A673 (cell line): ENCODE results near the gene UBE2E1. TPM values are rescaled to one million over a fixed set of nuclear protein-coding genes. Genes with fewer than 3 reads are reported as not detected.

Experiments
- BruUV-seq: library from RNA; stranded (reverse); fragments of 400-500 nt; replicated peaks from 2 replicates; lab custom pipeline; 2021; lab: Mats Ljungman, UMichigan
- CTCF ChIA-PET: fragments of 300-600 bp; sonication (Branson Sonifier 250); formaldehyde crosslinking; loops from one replicate; lab custom pipeline; 2022; ENCODE audit warnings: antibody characterized with exemption; lab: Charles Lee
- POLR2A ChIA-PET: fragments of 300-600 bp; sonication (Branson Sonifier 250); formaldehyde crosslinking; loops from one replicate; lab custom pipeline; 2022; ENCODE audit warnings: antibody characterized with exemption; ENCODE audit not compliant: low non-redundant PET; lab: Charles Lee
- DNase-seq: peaks from one replicate; pipeline ENCODE4 v3.0.0-alpha.2; 2015; ENCODE audit warnings: low spot score
- H3K27ac ChIP-seq: fragments of 200-600 bp; sonication (generic); 2 replicates; pipeline ENCODE4 v1.5.1; 2016; ENCODE audit warnings: mixed run types, low read depth, mild to moderate bottlenecking, mixed read lengths, antibody characterized with exemption, low read length; ENCODE audit not compliant: poor library complexity, severe bottlenecking
- H3K27me3 ChIP-seq: fragments of 200-600 bp; sonication (generic); replicated peaks from 2 replicates; pipeline ENCODE4 v1.6.1; 2017; ENCODE audit warnings: mixed run types, low read depth, mild to moderate bottlenecking, mixed read lengths, antibody characterized with exemption, low read length; ENCODE audit not compliant: insufficient read depth, poor library complexity
- H3K36me3 ChIP-seq: fragments of 200-600 bp; sonication (generic); 2 replicates; pipeline ENCODE4 v1.6.1; 2016; ENCODE audit warnings: mixed run types, mild to moderate bottlenecking, mixed read lengths, antibody characterized with exemption, low read length; ENCODE audit not compliant: insufficient read depth, poor library complexity, severe bottlenecking
- H3K4me1 ChIP-seq: fragments of 200-600 bp; sonication (generic); 2 replicates; pipeline ENCODE4 v1.6.1; 2017; ENCODE audit warnings: mixed run types, mild to moderate bottlenecking, mixed read lengths, antibody characterized with exemption, low read length; ENCODE audit not compliant: insufficient read depth, poor library complexity, severe bottlenecking
- H3K4me3 ChIP-seq: fragments of 200-600 bp; sonication (generic); 2 replicates; pipeline ENCODE4 v1.5.1; 2016; ENCODE audit warnings: low read depth, mixed run types, mild to moderate bottlenecking, mixed read lengths, low read length; ENCODE audit not compliant: poor library complexity, severe bottlenecking
- H3K9me3 ChIP-seq: fragments of 200-600 bp; sonication (generic); 2 replicates; pipeline ENCODE4 v1.6.1; 2016; ENCODE audit warnings: mixed run types, low read depth, mild to moderate bottlenecking, mixed read lengths, antibody characterized with exemption, low read length; ENCODE audit not compliant: poor library complexity, severe bottlenecking
- EZH2 ChIP-seq: fragments of 200-600 bp; sonication (generic); IDR thresholded peaks from 2 replicates; pipeline ENCODE4 v1.6.1; 2017; ENCODE audit warnings: borderline replicate concordance, low read depth, mild to moderate bottlenecking, mixed read lengths, antibody characterized with exemption, low read length; ENCODE audit not compliant: poor library complexity, severe bottlenecking
- intact Hi-C: fragments of 100-400 bp; cut with micrococcal nuclease; formaldehyde crosslinking; loops from one replicate; pipeline ENCODE4 v1.10.0; 2022; ENCODE audit not compliant: unreplicated experiment
- total RNA-seq: library from RNA; stranded (reverse); gene quantifications from 2 replicates; pipeline ENCODE4 v1.2.3, GENCODE V29; 2021
- TF ChIP-seq, protein P1 (sequence below): fragments of 300-800, 200-600 bp; sonication (generic); conservative IDR thresholded peaks from 2 replicates; pipeline ENCODE4 v1.5.1; 2017; ENCODE audit warnings: low read depth, mild to moderate bottlenecking, antibody characterized with exemption, low read length, moderate library complexity, mixed read lengths

The UBE2E1 gene
- total RNA-seq, 1 experiment from 2014 or later: 144 TPM

DNA sequence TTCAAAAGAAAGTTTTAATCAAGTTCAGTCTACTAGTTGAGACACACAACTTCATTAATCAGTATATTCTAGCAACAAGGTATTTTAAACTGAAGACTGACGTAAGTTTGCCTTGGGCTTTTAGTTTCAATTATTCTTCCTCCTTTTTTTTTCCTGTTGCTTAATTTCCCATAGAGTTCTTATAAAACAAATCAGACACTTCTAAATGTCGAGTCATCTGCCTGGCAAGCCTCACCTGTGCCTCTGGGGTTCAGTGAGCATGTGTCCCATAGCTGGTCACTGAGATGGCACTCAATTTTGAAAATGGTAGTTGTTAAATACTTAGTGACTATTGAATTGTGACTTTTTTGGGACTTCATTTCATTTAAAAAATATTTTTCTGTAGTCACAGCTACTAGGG is 83.6 kb downstream of the UBE2E1 start:
- Histone ChIP-seq H3K27me3 (no peaks in the 10 kb centered on the region), H3K9me3 (no peaks in the 10 kb centered on the region), H3K36me3 (peaks cover 37% of the 10 kb centered on the region), H3K27ac (peak overlapping the region; percentile 26), H3K4me3 (no peak overlapping the region), H3K4me1 (no peaks in the 10 kb centered on the region)
- intact Hi-C loops: loop anchor here (10.0 kb wide), 1 partner anchor 795 kb away; no protein-coding TSS in a partner anchor
- ChIA-PET CTCF (no interaction called here), POLR2A (no interaction called here)
- TF ChIP-seq, protein P1, sequence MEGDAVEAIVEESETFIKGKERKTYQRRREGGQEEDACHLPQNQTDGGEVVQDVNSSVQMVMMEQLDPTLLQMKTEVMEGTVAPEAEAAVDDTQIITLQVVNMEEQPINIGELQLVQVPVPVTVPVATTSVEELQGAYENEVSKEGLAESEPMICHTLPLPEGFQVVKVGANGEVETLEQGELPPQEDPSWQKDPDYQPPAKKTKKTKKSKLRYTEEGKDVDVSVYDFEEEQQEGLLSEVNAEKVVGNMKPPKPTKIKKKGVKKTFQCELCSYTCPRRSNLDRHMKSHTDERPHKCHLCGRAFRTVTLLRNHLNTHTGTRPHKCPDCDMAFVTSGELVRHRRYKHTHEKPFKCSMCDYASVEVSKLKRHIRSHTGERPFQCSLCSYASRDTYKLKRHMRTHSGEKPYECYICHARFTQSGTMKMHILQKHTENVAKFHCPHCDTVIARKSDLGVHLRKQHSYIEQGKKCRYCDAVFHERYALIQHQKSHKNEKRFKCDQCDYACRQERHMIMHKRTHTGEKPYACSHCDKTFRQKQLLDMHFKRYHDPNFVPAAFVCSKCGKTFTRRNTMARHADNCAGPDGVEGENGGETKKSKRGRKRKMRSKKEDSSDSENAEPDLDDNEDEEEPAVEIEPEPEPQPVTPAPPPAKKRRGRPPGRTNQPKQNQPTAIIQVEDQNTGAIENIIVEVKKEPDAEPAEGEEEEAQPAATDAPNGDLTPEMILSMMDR: no peak
- TF ChIP-seq EZH2: no peak
- no TSS peak for BruUV-seq
- DNase-seq: no peak

DNA sequence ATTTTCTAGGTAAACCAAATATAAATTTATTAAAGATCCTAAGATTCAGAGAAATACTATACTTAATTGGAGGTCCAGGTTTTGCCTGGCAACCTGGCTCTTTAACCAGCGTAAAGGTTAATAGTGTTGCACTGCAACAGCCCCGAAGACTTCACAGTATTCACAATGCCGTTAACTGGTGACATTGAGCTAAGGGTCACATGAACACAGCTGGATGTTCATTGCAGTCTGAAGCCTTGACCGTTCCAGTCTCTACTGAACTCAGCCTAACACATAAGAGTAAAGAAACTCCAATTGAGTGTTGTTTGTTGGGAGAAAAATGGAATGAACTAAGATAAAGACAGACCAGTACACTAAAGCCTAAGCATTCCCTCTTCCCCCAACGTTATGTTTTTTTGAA is 84.2 kb downstream of the UBE2E1 start:
- ChIA-PET CTCF (no interaction called here), POLR2A (interaction anchor here (1.1 kb wide), 1 partner anchor 27 kb away, joined by 4 read pairs; the partner anchor contains the start of genes NKIRAS1 and RPL15)
- no peak for DNase-seq
- TF ChIP-seq EZH2: no peak
- TF ChIP-seq, protein P1: no peak
- H3K27ac ChIP-seq: no peak overlapping the region
- peaks cover 37% of the 10 kb centered on the region for H3K36me3 ChIP-seq
- intact Hi-C loops: loop anchor here (5.0 to 10.0 kb wide), 2 partner anchors 102 to 795 kb away; no protein-coding TSS in a partner anchor
- no peaks in the 10 kb centered on the region for H3K9me3 ChIP-seq
- H3K4me3 ChIP-seq: no peak overlapping the region
- BruUV-seq: no TSS peak
- no peaks in the 10 kb centered on the region for H3K4me1 ChIP-seq
- H3K27me3 ChIP-seq: no peaks in the 10 kb centered on the region

DNA sequence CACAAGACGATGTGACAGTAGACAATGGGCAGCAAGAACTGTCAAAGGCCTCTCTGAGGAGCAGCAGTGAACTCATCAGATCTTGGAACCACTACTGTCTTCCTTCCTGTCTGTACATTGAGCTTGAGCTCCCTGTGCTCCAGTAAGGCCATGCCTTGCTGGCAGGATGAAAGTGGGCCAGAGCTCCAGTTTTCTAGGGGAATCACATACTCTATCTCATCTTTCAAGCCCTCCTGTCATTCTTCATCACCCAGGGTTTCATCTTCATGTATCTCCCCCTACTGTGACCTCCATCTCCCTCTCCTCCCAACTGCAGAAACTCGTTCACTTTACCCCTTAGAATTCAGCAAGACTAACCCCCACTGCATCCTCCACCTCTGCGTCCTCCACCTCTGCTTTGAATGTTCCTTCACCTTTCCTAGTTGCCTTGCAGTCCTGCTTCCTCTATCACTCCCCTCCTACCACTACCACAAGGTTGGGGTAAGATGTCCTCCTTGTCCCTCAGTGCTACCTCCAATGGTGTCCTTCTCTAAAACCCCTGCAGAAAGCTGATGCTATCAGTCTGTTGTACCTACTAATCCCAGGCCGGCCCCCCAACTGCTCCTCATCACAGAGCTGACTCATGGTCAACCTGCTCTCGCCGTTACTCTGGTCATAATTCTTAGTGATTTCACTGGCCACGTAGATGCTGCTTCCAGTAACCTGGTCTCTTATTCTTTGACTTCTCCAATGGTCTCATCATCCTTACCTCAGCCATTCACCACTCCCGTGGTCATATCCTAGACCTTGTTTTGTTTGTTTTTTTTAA is 88.7 kb downstream of the UBE2E1 start:
- POLR2A ChIA-PET: no interaction called here
- H3K4me1 ChIP-seq: no peaks in the 10 kb centered on the region
- peaks cover 49% of the 10 kb centered on the region for H3K36me3 ChIP-seq
- H3K27me3 ChIP-seq: no peaks in the 10 kb centered on the region
- DNase-seq: no peak
- intact Hi-C loops: loop anchor here (5.0 kb wide), 1 partner anchor 98 kb away; no protein-coding TSS in a partner anchor
- no peak overlapping the region for H3K27ac ChIP-seq
- CTCF ChIA-PET: no interaction called here
- no peaks in the 10 kb centered on the region for H3K9me3 ChIP-seq
- no peak for TF ChIP-seq EZH2
- TF ChIP-seq, protein P1: no peak
- no TSS peak for BruUV-seq
- no peak overlapping the region for H3K4me3 ChIP-seq
